Vagina (tissue), 2 donors: ENCODE measurements around the gene SH3GL2.

Experiments
- CTCF ChIP-seq, 3 experiments: fragments of 450-650 bp in 2 of 3; fragments of 200-600 bp in 1 of 3; sonication (generic) in 1 of 3; IDR thresholded peaks; one replicate each; pipeline ENCODE4 v1.5.1; 2017 to 2019; ENCODE audit warnings: antibody characterized with exemption in 3 of 3, mild to moderate bottlenecking in 2 of 3, moderate library complexity in 2 of 3
- POLR2A ChIP-seq, 2 donors: fragments of 450-650 bp; IDR thresholded peaks; one replicate each; pipeline ENCODE4 v1.6.1; 2017; ENCODE audit warnings: antibody characterized with exemption in 2 of 2, mild to moderate bottlenecking in 2 of 2, moderate library complexity in 2 of 2
- POLR2AphosphoS5 ChIP-seq, 2 donors: sonication (generic); formaldehyde crosslinking; IDR thresholded peaks; one replicate each; pipeline ENCODE4 v1.9.0; 2017; ENCODE audit warnings: antibody characterized with exemption in 2 of 2, mild to moderate bottlenecking in 2 of 2, low read depth in 1 of 2; ENCODE audit not compliant: insufficient read depth in 1 of 2

- TF ChIP-seq POLR2A (IDR thresholded peaks at IDR 0.05), result no peak
- no peak for TF ChIP-seq CTCF (IDR thresholded peaks at IDR 0.05)
- no peak for TF ChIP-seq POLR2AphosphoS5 (IDR thresholded peaks at IDR 0.05; ENCODE audit: insufficient read depth in 1 of 2, low read depth in 1 of 2)
These were observed 10.1 kb downstream of the SH3GL2 start for GRCh38 chr9:17588941-17589340.
